Body of pancreas (tissue), 4 donors: ENCODE measurements around the gene CPXM2. TPM values are rescaled to one million over a fixed set of nuclear protein-coding genes. Genes with fewer than 3 reads are reported as not detected.

ENCODE experiments used
- ATAC-seq: fragments of 150-250 bp; one replicate; pipeline ENCODE4 v1.9.1; 2016
- DNase-seq, 4 donors: peaks; one replicate each; pipeline ENCODE4 v3.0.0-alpha.2; 2019
- H3K27ac ChIP-seq, 4 donors: fragments of 200-600 bp; sonication (generic); 1 replicate in 3 of 4; 2 replicates in 1 of 4; pipeline versions ENCODE4 v1.5.1 to v1.6.1; 2016 to 2019; ENCODE audit warnings: mild to moderate bottlenecking in 1 of 4, mixed read lengths in 1 of 4, moderate library complexity in 1 of 4
- H3K27me3 ChIP-seq, 2 donors: fragments of 200-600 bp; sonication (generic); one replicate each; pipeline ENCODE4 v1.6.0; 2016; ENCODE audit warnings: mild to moderate bottlenecking in 1 of 2
- H3K36me3 ChIP-seq, 2 donors: fragments of 200-600 bp; sonication (generic); replicated peaks in 1 of 2; 2 replicates each; pipeline ENCODE4 v1.5.1; 2016; ENCODE audit warnings: low read depth in 2 of 2; ENCODE audit not compliant: insufficient read depth in 1 of 2
- H3K4me1 ChIP-seq: fragments of 200-600 bp; sonication (generic); one replicate; pipeline ENCODE4 v1.6.0; 2016
- H3K4me3 ChIP-seq, 2 donors: fragments of 200-600 bp; sonication (generic); 1 replicate in 1 of 2; 2 replicates in 1 of 2; pipeline ENCODE4 v1.5.1; 2016 to 2019
- H3K9me3 ChIP-seq, 3 donors: fragments of 200-600 bp; sonication (generic); 1 replicate in 2 of 3; 2 replicates in 1 of 3; pipeline ENCODE4 v1.5.1; 2016
- POLR2A ChIP-seq, 3 donors: fragments of 450-650 bp; IDR thresholded peaks; one replicate each; pipeline ENCODE4 v1.6.1; 2016; ENCODE audit warnings: antibody characterized with exemption in 3 of 3, mild to moderate bottlenecking in 2 of 3
- WGBS, 2 donors: methylation state at CpG; one replicate each; pipeline ENCODE4 v1.1.5; 2017; 5-methylcytosine and 5-hydroxymethylcytosine counted together
- intact Hi-C: fragments of 100-400 bp; cut with DNase I; formaldehyde crosslinking; loops from one replicate; pipeline ENCODE4 v1.15.1; 2023
- total RNA-seq, 2 donors: library from RNA; depleted of rRNA; stranded (reverse); fragments of >200 nt; gene quantifications; one replicate each; pipeline ENCODE4 v1.1.0, GENCODE V29; 2016
- TF ChIP-seq, protein P1 (sequence below), 7 experiments: fragments of 450-650 bp in 4 of 7; fragments of 200-600 bp in 3 of 7; sonication (generic) in 3 of 7; IDR thresholded peaks; one replicate each; pipeline ENCODE4 v1.5.1; 2016 to 2019; ENCODE audit warnings: antibody characterized with exemption in 7 of 7

CPXM2 gene
- total RNA-seq, 2 donors from 2014 or later, result 4.2 to 8.2 TPM

DNA sequence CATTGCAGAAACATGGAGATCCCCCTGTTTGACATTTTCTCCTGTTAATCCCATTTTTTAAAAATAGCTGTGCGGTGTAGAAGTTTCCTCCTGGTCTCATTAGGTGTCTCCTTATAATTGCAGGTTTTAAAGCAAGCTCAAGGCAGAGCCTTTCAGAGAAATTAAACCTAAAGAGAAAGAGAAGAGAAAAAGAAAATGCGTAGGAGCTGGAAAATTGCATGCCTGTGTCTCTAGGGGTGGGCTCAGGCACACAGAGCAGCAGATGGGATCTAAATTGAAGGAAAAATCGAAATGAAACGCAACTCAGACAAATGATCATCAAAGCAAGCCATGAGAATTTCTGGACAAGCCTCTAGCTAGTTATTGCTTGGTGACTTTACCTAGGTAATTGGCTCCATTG lies 185.4 kb downstream of the CPXM2 start:
- intact Hi-C loops, result no loop called here

GRCh38 chr10:123704812-123705211 lies 186.8 kb downstream of the CPXM2 start:
- H3K27ac ChIP-seq, result no peak overlapping the region
- ATAC-seq (no peak), DNase-seq (no peak)
- H3K27me3 ChIP-seq, result no peaks in the 10 kb centered on the region
- no peaks in the 10 kb centered on the region for H3K9me3 ChIP-seq
- intact Hi-C loops, result no loop called here
- TF ChIP-seq POLR2A (IDR thresholded peaks at IDR 0.05), result no peak
- TF ChIP-seq, protein P1, sequence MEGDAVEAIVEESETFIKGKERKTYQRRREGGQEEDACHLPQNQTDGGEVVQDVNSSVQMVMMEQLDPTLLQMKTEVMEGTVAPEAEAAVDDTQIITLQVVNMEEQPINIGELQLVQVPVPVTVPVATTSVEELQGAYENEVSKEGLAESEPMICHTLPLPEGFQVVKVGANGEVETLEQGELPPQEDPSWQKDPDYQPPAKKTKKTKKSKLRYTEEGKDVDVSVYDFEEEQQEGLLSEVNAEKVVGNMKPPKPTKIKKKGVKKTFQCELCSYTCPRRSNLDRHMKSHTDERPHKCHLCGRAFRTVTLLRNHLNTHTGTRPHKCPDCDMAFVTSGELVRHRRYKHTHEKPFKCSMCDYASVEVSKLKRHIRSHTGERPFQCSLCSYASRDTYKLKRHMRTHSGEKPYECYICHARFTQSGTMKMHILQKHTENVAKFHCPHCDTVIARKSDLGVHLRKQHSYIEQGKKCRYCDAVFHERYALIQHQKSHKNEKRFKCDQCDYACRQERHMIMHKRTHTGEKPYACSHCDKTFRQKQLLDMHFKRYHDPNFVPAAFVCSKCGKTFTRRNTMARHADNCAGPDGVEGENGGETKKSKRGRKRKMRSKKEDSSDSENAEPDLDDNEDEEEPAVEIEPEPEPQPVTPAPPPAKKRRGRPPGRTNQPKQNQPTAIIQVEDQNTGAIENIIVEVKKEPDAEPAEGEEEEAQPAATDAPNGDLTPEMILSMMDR (IDR thresholded peaks at IDR 0.05), result no peak
- no peak overlapping the region for H3K4me3 ChIP-seq
- H3K36me3 ChIP-seq, result no peaks in the 10 kb centered on the region
- no peaks in the 10 kb centered on the region for H3K4me1 ChIP-seq
- 1 to 8% methylated on average over 4 to 6 of the region's 6 CpGs for WGBS, 2 donors

More for the DNA sequence above, 185.4 kb downstream of the CPXM2 start:
- 26 to 49% methylated on average over 4 of the region's 4 CpGs for WGBS, 2 donors
- Histone ChIP-seq H3K9me3 (no peaks in the 10 kb centered on the region), H3K36me3 (no peaks in the 10 kb centered on the region), H3K27ac (no peak overlapping the region), H3K4me3 (no peak overlapping the region), H3K27me3 (no peaks in the 10 kb centered on the region), H3K4me1 (no peaks in the 10 kb centered on the region)
- TF ChIP-seq POLR2A (IDR thresholded peaks at IDR 0.05), result no peak
- TF ChIP-seq, protein P1 (IDR thresholded peaks at IDR 0.05), result no peak
- DNase-seq (no peak), ATAC-seq (no peak)

DNA sequence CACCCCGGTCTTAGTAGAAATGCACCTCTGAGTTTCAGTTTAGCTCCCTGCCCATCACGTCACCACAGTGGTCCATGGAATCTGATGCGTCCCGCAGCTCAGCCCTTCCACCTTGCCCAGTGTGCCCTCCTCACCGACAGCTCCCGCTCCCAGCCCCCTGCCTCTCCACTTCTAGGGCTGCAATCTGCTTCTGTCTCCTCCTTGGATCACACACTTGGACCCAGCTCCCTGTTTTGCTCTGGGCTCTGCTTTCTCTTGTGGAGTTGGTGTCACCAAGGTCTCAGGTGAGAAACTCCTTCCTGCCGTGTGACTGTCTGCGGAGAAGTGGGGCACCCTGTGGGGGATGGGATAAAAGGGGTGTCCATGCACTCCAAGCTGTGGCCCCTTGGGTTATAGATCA lies 187.5 kb downstream of the CPXM2 start:
- ATAC-seq (no peak), DNase-seq (no peak)
- no peak overlapping the region for H3K27ac ChIP-seq
- H3K9me3 ChIP-seq, result no peaks in the 10 kb centered on the region
- H3K4me1 ChIP-seq, result no peaks in the 10 kb centered on the region
- no peak for TF ChIP-seq POLR2A (IDR thresholded peaks at IDR 0.05)
- TF ChIP-seq, protein P1 (IDR thresholded peaks at IDR 0.05), result no peak
- no peak overlapping the region for H3K4me3 ChIP-seq
- no peaks in the 10 kb centered on the region for H3K27me3 ChIP-seq
- no peaks in the 10 kb centered on the region for H3K36me3 ChIP-seq
- intact Hi-C loops, result no loop called here
- 73 to 74% methylated on average over 8 of the region's 8 CpGs for WGBS, 2 donors

- Histone ChIP-seq H3K4me3 (no peak overlapping the region), H3K27me3 (no peaks in the 10 kb centered on the region), H3K27ac (no peak overlapping the region), H3K36me3 (no peaks in the 10 kb centered on the region), H3K9me3 (no peaks in the 10 kb centered on the region), H3K4me1 (no peaks in the 10 kb centered on the region)
- TF ChIP-seq, protein P1 (IDR thresholded peaks at IDR 0.05), result no peak
- TF ChIP-seq POLR2A (IDR thresholded peaks at IDR 0.05), result no peak
- ATAC-seq (no peak), DNase-seq (no peak)
- WGBS, 2 donors, result 61 to 62% methylated on average over 5 to 6 of the region's 6 CpGs
- intact Hi-C loops, result no loop called here
Measured at GRCh38 chr10:123703195-123703790, 188.3 kb downstream of the CPXM2 start.

Other genes starting within 250 kb of the CPXM2 start
- not detected for gene GPR26, start 225.5 kb downstream of the CPXM2 start, total RNA-seq
- 10 to 100 TPM; 18.5 to 21.5 TPM for gene CHST15, start 201.8 kb upstream of the CPXM2 start, total RNA-seq